CD14-positive monocyte (primary cell): ENCODE measurements around the gene ARNT2. TPM values are rescaled to one million over a fixed set of nuclear protein-coding genes. Genes with fewer than 3 reads are reported as not detected.
A peak's percentile ranks its signal among the peaks of the same experiment; 100 is the strongest.

Experiments used
- DNase-seq, 3 donors: peaks; one replicate each; pipeline ENCODE4 v3.0.0-alpha.2; 2011 to 2022
- H2AFZ ChIP-seq: 2 replicates; pipeline ENCODE4 v1.6.0; 2012; ENCODE audit warnings: mild to moderate bottlenecking, low read depth, low read length, inconsistent platforms; ENCODE audit not compliant: insufficient read depth, poor library complexity, severe bottlenecking
- H3K27ac ChIP-seq, 2 donors: 1 replicate in 1 of 2; 2 replicates in 1 of 2; pipeline ENCODE4 v1.5.1; 2012 to 2013; ENCODE audit warnings: low read length in 2 of 2, control low read depth in 1 of 2, inconsistent platforms in 1 of 2, low read depth in 1 of 2, mild to moderate bottlenecking in 1 of 2
- H3K27me3 ChIP-seq, 2 donors: one replicate each; pipeline versions ENCODE4 v1.6.0 to v1.6.1; 2011 to 2013; ENCODE audit warnings: low read length in 2 of 2; ENCODE audit not compliant: control insufficient read depth in 2 of 2, insufficient read depth in 2 of 2
- H3K36me3 ChIP-seq, 2 donors: replicated peaks in 1 of 2; 1 replicate in 1 of 2; 2 replicates in 1 of 2; pipeline versions ENCODE4 v1.5.1 to v1.6.1; 2012 to 2013; ENCODE audit warnings: low read length in 2 of 2, control low read depth in 1 of 2, inconsistent platforms in 1 of 2, mild to moderate bottlenecking in 1 of 2; ENCODE audit not compliant: insufficient read depth in 2 of 2, control insufficient read depth in 1 of 2
- H3K4me1 ChIP-seq, 2 donors: 1 replicate in 1 of 2; 2 replicates in 1 of 2; pipeline versions ENCODE4 v1.5.1 to v1.6.1; 2012 to 2013; ENCODE audit warnings: low read length in 2 of 2, control low read depth in 1 of 2, inconsistent platforms in 1 of 2, mild to moderate bottlenecking in 1 of 2, moderate library complexity in 1 of 2; ENCODE audit not compliant: insufficient read depth in 2 of 2, control insufficient read depth in 1 of 2
- H3K4me2 ChIP-seq: replicated peaks from 2 replicates; pipeline ENCODE3; 2012; ENCODE audit warnings: low read length, moderate library complexity, mild to moderate bottlenecking; ENCODE audit not compliant: poor library complexity, severe bottlenecking; ENCODE audit errors: extremely low read depth
- H3K4me3 ChIP-seq, 3 experiments: fragments of 200-600 bp in 1 of 3; sonication (generic) in 1 of 3; replicated peaks in 1 of 3; 1 replicate in 2 of 3; 2 replicates in 1 of 3; pipeline ENCODE4 v1.5.1; 2011 to 2013; ENCODE audit warnings: low read length in 3 of 3, mild to moderate bottlenecking in 3 of 3, control low read depth in 2 of 3, low read depth in 2 of 3, inconsistent platforms in 1 of 3, moderate library complexity in 1 of 3
- H3K79me2 ChIP-seq: 2 replicates; pipeline ENCODE4 v1.6.0; 2012; ENCODE audit warnings: mild to moderate bottlenecking, control low read depth, inconsistent platforms, low read length, moderate library complexity; ENCODE audit not compliant: insufficient read depth
- H3K9ac ChIP-seq: 2 replicates; pipeline ENCODE4 v1.6.0; 2017; ENCODE audit warnings: low read length, mild to moderate bottlenecking; ENCODE audit not compliant: insufficient read depth, poor library complexity, severe bottlenecking
- H3K9me3 ChIP-seq, 2 donors: replicated peaks in 1 of 2; 1 replicate in 1 of 2; 2 replicates in 1 of 2; pipeline versions ENCODE4 v1.5.1 to v1.6.1; 2012 to 2013; ENCODE audit warnings: low read length in 2 of 2, control low read depth in 1 of 2; ENCODE audit not compliant: control insufficient read depth in 1 of 2, insufficient read depth in 1 of 2
- H4K20me1 ChIP-seq: 2 replicates; pipeline ENCODE4 v1.6.0; 2012; ENCODE audit warnings: mild to moderate bottlenecking, low read length, control low read depth, moderate library complexity; ENCODE audit not compliant: insufficient read depth
- H3K27ac Mint-ChIP-seq, 7 donors: one replicate each; pipeline ENCODE4 v1.8.0; 2020; ENCODE audit warnings: mild to moderate bottlenecking in 7 of 7, mixed read lengths in 7 of 7, moderate library complexity in 6 of 7, inconsistent platforms in 2 of 7
- H3K27me3 Mint-ChIP-seq, 3 donors: one replicate each; pipeline ENCODE4 v1.8.0; 2021 to 2022; ENCODE audit warnings: low read depth in 3 of 3, mild to moderate bottlenecking in 3 of 3, mixed read lengths in 3 of 3, moderate library complexity in 3 of 3, inconsistent platforms in 1 of 3
- H3K36me3 Mint-ChIP-seq, 2 donors: one replicate each; pipeline ENCODE4 v1.8.0; 2020; ENCODE audit warnings: mixed read lengths in 2 of 2, inconsistent platforms in 1 of 2, mild to moderate bottlenecking in 1 of 2
- H3K4me1 Mint-ChIP-seq: one replicate; pipeline ENCODE4 v1.8.0; 2020; ENCODE audit warnings: mild to moderate bottlenecking, mixed read lengths
- H3K4me3 Mint-ChIP-seq, 2 donors: one replicate each; pipeline ENCODE4 v1.8.0; 2020; ENCODE audit warnings: mild to moderate bottlenecking in 2 of 2, mixed read lengths in 2 of 2, moderate library complexity in 1 of 2
- H3K9me3 Mint-ChIP-seq, 7 donors: one replicate each; pipeline ENCODE4 v1.8.0; 2020 to 2022; ENCODE audit warnings: mixed read lengths in 7 of 7, mild to moderate bottlenecking in 6 of 7, moderate library complexity in 6 of 7, inconsistent platforms in 2 of 7
- CTCF ChIP-seq: fragments of 200-600 bp; IDR thresholded peaks from one replicate; pipeline ENCODE4 v1.8.0; 2022; ENCODE audit warnings: antibody characterized with exemption, mild to moderate bottlenecking
- WGBS: methylation state at CpG from one replicate; pipeline ENCODE4 v1.1.5; 2013; ENCODE audit warnings: missing lambda C conversion rate; ENCODE audit not compliant: insufficient coverage; 5-methylcytosine and 5-hydroxymethylcytosine counted together
- intact Hi-C, 2 donors: fragments of 100-400 bp; cut with micrococcal nuclease; formaldehyde crosslinking; loops; one replicate each; pipeline versions ENCODE4 v1.15.0 to v1.15.1; 2023
- polyA plus RNA-seq, 3 donors: library from polyadenylated mRNA; depleted of rRNA in 1 of 3; unstranded in 2 of 3; stranded (reverse) in 1 of 3; fragments of 300-500 nt in 2 of 3; fragments of >200 nt in 1 of 3; fragmentation: Illumina TruSeq in 2 of 3; gene quantifications; 1 replicate in 2 of 3; 2 replicates in 1 of 3; pipeline ENCODE4 v1.2.3, GENCODE V29; 2012 to 2021

ARNT2 gene
- polyA plus RNA-seq, 3 donors: not detected

- H3K9ac ChIP-seq: no peak overlapping the region
- no peaks in the 10 kb centered on the region for H3K36me3 ChIP-seq
- 100% methylated on average over 1 of the region's 1 CpG for WGBS
- intact Hi-C loops: no loop called here
- DNase-seq: no peak
- no peak overlapping the region for H3K4me2 ChIP-seq
- H3K79me2 ChIP-seq: no peaks in the 10 kb centered on the region
- H3K4me3 Mint-ChIP-seq: peak overlapping the region in 1 of 2 donors; percentile 13
- no peaks in the 10 kb centered on the region for H4K20me1 ChIP-seq
- H3K27me3 Mint-ChIP-seq: peaks cover 2 to 9% (median 3%) of the 10 kb centered on the region in 3 donors
- TF ChIP-seq CTCF: no peak
- no peaks in the 10 kb centered on the region for H3K27me3 ChIP-seq
- H3K4me1 Mint-ChIP-seq: no peaks in the 10 kb centered on the region
- H3K9me3 Mint-ChIP-seq: no peaks in the 10 kb centered on the region
- H3K27ac Mint-ChIP-seq: no peak overlapping the region
- H3K4me3 ChIP-seq: no peak overlapping the region
- H2AFZ ChIP-seq: no peak overlapping the region
- no peaks in the 10 kb centered on the region for H3K4me1 ChIP-seq
- no peaks in the 10 kb centered on the region for H3K36me3 Mint-ChIP-seq
- no peaks in the 10 kb centered on the region for H3K9me3 ChIP-seq
- no peak overlapping the region for H3K27ac ChIP-seq
Observed at GRCh38 chr15:80608688-80609087, 204.5 kb downstream of the ARNT2 start.

GRCh38 chr15:80609091-80609490, 204.9 kb downstream of the ARNT2 start:
- peak overlapping the region in 1 of 2 donors; percentile 13 for H3K4me3 Mint-ChIP-seq
- Histone ChIP-seq H4K20me1 (no peaks in the 10 kb centered on the region), H3K9ac (no peak overlapping the region)

More at GRCh38 chr15:80609091-80609490, 204.9 kb downstream of the ARNT2 start:
- no peaks in the 10 kb centered on the region for H3K27me3 ChIP-seq
- no peaks in the 10 kb centered on the region for H3K9me3 ChIP-seq
- no peak overlapping the region for H2AFZ ChIP-seq
- H3K4me1 Mint-ChIP-seq: no peaks in the 10 kb centered on the region
- WGBS: 83% methylated on average over 4 of the region's 4 CpGs
- H3K4me1 ChIP-seq: no peaks in the 10 kb centered on the region
- H3K4me3 ChIP-seq: no peak overlapping the region
- intact Hi-C loops: no loop called here
- no peaks in the 10 kb centered on the region for H3K79me2 ChIP-seq
- no peak for TF ChIP-seq CTCF
- no peak overlapping the region for H3K27ac Mint-ChIP-seq
- no peak for DNase-seq
- H3K27ac ChIP-seq: no peak overlapping the region
- no peak overlapping the region for H3K4me2 ChIP-seq
- no peaks in the 10 kb centered on the region for H3K9me3 Mint-ChIP-seq
- peaks cover 2 to 8% (median 3%) of the 10 kb centered on the region in 3 donors for H3K27me3 Mint-ChIP-seq
- H3K36me3 Mint-ChIP-seq: no peaks in the 10 kb centered on the region
- H3K36me3 ChIP-seq: no peaks in the 10 kb centered on the region
